GM23248 (cell line): ENCODE results near the gene SNX18.

Source experiments
- EZH2 ChIP-seq: fragments of 200-600 bp; sonication (generic); IDR thresholded peaks from 2 replicates; pipeline ENCODE4 v1.6.1; 2018; ENCODE audit warnings: antibody characterized with exemption, mild to moderate bottlenecking; ENCODE audit not compliant: insufficient read depth, poor library complexity, severe bottlenecking
- EZH2phosphoT487 ChIP-seq: fragments of 200-600 bp; sonication (generic); IDR thresholded peaks from 2 replicates; pipeline ENCODE4 v1.6.1; 2018; ENCODE audit warnings: antibody characterized with exemption, moderate library complexity, mild to moderate bottlenecking, low read depth; ENCODE audit not compliant: insufficient read depth

GRCh38 chr5:54514291-54514690 is 3.3 kb upstream of the SNX18 start:
- TF ChIP-seq EZH2phosphoT487 (no peak), EZH2 (no peak)
